Breast epithelium (tissue), 4 donors: ENCODE data around the gene ZFP82. TPM values are rescaled to one million over a fixed set of nuclear protein-coding genes. Genes with fewer than 3 reads are reported as not detected.

ENCODE experiments used
- DNase-seq, 2 donors: peaks; one replicate each; pipeline ENCODE4 v3.0.0-alpha.2; 2019; ENCODE audit warnings: low spot score in 2 of 2
- H3K27ac ChIP-seq, 2 donors: fragments of 200-600 bp; sonication (generic) in 1 of 2; one replicate each; pipeline ENCODE4 v1.5.1; 2016 to 2019; ENCODE audit warnings: mild to moderate bottlenecking in 1 of 2
- H3K27me3 ChIP-seq, 2 donors: fragments of 200-600 bp; sonication (generic) in 1 of 2; one replicate each; pipeline versions ENCODE4 v1.5.1 to v1.6.0; 2017 to 2019; ENCODE audit warnings: control low read depth in 1 of 2, mild to moderate bottlenecking in 1 of 2
- H3K36me3 ChIP-seq: fragments of 200-600 bp; one replicate; pipeline ENCODE4 v1.5.1; 2019
- H3K4me1 ChIP-seq, 2 donors: fragments of 200-600 bp; sonication (generic); one replicate each; pipeline ENCODE4 v1.5.1; 2016 to 2019; ENCODE audit warnings: control low read depth in 1 of 2
- H3K4me3 ChIP-seq, 3 donors: fragments of 200-600 bp; sonication (generic); 1 replicate in 2 of 3; 2 replicates in 1 of 3; pipeline ENCODE4 v1.5.1; 2016 to 2019; ENCODE audit warnings: mild to moderate bottlenecking in 3 of 3, moderate library complexity in 2 of 3
- H3K9me3 ChIP-seq, 2 donors: fragments of 200-600 bp; sonication (generic) in 1 of 2; one replicate each; pipeline ENCODE4 v1.5.1; 2016 to 2019; ENCODE audit warnings: control low read depth in 1 of 2
- POLR2A ChIP-seq: fragments of 450-650 bp; IDR thresholded peaks from one replicate; pipeline ENCODE4 v1.6.1; 2016; ENCODE audit warnings: antibody characterized with exemption, mild to moderate bottlenecking, moderate library complexity
- POLR2AphosphoS5 ChIP-seq, 3 donors: sonication (generic); formaldehyde crosslinking; IDR thresholded peaks; one replicate each; pipeline ENCODE4 v1.6.1; 2017; ENCODE audit warnings: antibody characterized with exemption in 3 of 3
- intact Hi-C: fragments of 100-400 bp; cut with DNase I; formaldehyde crosslinking; loops from one replicate; pipeline ENCODE4 v1.15.1; 2023; ENCODE audit warnings: low total_unique reads
- total RNA-seq, 3 donors: library from RNA; depleted of rRNA; stranded (reverse); fragments of >200 nt; gene quantifications; one replicate each; pipeline ENCODE4 v1.1.0, GENCODE V29; 2016
- TF ChIP-seq, protein P1 (sequence below), 3 donors: fragments of 450-650 bp; IDR thresholded peaks; one replicate each; pipeline ENCODE4 v1.5.1; 2016 to 2017; ENCODE audit warnings: antibody characterized with exemption in 3 of 3, mild to moderate bottlenecking in 3 of 3, moderate library complexity in 3 of 3

ZFP82 gene
- total RNA-seq, 3 donors from 2014 or later = 3.4 to 13.6 (median 9.5) TPM

DNA sequence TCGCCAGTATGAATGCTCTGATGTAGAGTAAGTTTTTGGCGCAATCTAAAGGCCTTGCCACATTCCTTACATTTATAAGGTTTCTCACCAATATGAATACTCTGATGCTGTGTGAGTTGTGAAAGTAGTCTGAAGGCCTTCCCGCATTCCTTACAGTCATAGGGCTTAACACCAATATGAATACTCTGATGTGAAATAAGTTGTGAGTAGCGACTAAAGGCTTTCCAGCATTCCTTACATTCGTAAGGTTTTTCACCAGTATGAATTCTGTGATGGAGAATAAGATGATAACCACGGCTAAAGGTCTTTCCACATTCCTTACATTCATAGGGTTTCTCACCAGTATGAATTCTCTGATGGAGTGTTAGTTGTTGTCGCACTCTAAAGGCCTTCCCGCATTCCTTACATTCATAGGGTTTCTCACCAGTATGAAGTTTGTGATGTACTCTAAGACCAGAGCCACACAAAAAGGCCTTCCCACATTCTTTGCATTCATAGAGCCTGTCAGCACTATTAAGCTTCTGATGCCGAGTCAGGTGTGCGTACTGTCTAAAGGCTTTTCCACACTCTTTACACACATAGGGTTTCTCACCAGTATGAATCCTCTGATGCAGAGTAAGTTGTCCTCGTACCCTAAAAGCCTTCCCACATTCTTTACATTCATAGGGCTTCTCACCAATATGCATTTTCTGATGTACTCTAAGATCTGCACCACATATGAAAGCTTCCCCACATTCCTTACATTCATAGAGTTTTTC, 25.3 kb downstream of the ZFP82 start:
- H3K36me3 ChIP-seq = peaks cover 19% of the 10 kb centered on the region
- peaks cover 83 to 93% of the 10 kb centered on the region in 2 donors for H3K9me3 ChIP-seq
- H3K4me1 ChIP-seq = no peaks in the 10 kb centered on the region
- no peak for DNase-seq
- H3K27ac ChIP-seq = no peak overlapping the region
- TF ChIP-seq POLR2A = no peak
- no peak for TF ChIP-seq POLR2AphosphoS5 (IDR thresholded peaks at IDR 0.05)
- TF ChIP-seq, protein P1, sequence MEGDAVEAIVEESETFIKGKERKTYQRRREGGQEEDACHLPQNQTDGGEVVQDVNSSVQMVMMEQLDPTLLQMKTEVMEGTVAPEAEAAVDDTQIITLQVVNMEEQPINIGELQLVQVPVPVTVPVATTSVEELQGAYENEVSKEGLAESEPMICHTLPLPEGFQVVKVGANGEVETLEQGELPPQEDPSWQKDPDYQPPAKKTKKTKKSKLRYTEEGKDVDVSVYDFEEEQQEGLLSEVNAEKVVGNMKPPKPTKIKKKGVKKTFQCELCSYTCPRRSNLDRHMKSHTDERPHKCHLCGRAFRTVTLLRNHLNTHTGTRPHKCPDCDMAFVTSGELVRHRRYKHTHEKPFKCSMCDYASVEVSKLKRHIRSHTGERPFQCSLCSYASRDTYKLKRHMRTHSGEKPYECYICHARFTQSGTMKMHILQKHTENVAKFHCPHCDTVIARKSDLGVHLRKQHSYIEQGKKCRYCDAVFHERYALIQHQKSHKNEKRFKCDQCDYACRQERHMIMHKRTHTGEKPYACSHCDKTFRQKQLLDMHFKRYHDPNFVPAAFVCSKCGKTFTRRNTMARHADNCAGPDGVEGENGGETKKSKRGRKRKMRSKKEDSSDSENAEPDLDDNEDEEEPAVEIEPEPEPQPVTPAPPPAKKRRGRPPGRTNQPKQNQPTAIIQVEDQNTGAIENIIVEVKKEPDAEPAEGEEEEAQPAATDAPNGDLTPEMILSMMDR (IDR thresholded peaks at IDR 0.05) = no peak
- H3K4me3 ChIP-seq = peak overlapping the region in 1 of 3 donors; percentile 41
- no peaks in the 10 kb centered on the region for H3K27me3 ChIP-seq
- intact Hi-C loops = no loop called here

DNA sequence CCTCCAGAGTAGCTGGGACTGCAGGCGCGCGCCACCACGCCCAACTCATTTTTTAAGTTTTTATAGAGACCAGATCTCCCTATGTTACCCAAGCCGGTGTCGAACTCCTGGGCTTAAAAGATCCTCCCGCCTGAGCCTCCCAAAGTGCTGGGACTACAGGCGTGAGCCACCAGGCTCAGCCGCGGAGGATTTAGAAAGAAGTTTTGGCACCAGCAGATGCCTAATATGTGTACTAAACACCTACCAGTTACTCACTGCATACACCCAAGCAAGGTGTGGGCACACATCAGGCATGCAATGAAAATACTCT, 39.0 kb downstream of the ZFP82 start:
- intact Hi-C loops = no loop called here

DNA sequence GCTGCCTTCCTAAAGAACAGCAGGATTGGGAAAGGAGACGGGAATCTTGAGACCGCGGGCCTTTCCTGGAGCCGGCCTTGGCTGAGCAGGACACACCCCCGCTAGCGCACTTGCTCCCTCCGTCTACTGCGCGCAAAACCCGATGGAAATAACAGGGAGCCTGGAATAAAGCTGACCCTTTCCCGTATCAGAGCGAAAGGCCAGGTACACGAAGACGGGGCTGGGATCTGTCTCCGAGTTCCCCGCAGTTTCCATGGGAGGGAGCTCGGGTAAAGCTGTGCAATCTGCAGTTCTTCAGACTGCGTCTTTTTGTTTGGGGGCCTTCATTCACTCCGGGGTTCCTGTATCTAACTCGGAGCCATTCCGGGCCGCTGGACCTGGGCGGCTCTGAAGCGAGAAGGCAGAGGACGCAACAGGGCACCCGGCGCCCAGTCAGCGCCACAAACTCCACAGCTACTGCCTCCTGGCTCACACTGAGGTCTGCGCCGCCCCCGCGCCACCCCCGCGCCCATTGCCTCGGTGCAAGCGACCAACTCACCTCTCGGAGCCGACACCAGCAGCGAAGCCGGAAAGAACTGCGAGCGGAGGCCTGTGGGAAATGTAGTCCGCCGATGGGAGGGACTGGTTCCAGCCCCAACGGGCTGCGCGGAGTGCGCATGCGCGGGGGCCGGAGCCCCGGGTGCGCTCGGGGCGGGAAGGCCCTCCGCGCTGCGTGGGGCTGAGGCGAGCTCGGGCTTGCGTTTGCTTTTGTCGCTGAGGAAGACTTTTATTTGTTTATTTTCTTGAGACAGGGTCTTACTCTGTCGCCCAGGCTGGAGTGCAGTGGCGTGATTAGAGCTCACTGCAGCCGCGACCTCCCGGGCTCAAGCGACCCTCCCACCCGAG, 39.6 kb downstream of the ZFP82 start, which contains the start of gene ZFP14:
TSS of gene ZFP14 (minus strand) at position 577 of the 885 bp plus-strand sequence. CDS start 11,309 bp downstream, outside the sequence.
- H3K27ac ChIP-seq = peak within 1 kb of the TSS; percentile 79 to 90
- intact Hi-C loops = no loop called here

More for the DNA sequence above, 39.0 kb downstream of the ZFP82 start:
- H3K36me3 ChIP-seq = no peaks in the 10 kb centered on the region
- no peaks in the 10 kb centered on the region for H3K27me3 ChIP-seq
- peak overlapping the region; percentile 73 to 89 (median 75) for H3K4me3 ChIP-seq
- H3K9me3 ChIP-seq = no peaks in the 10 kb centered on the region
- DNase-seq = no peak
- H3K27ac ChIP-seq = peak overlapping the region; percentile 79 to 90
- TF ChIP-seq, protein P1 (IDR thresholded peaks at IDR 0.05) = no peak
- TF ChIP-seq POLR2AphosphoS5 (IDR thresholded peaks at IDR 0.05) (no peak), POLR2A (no peak)
- H3K4me1 ChIP-seq = peaks cover 0 to 10% of the 10 kb centered on the region in 2 donors

DNA sequence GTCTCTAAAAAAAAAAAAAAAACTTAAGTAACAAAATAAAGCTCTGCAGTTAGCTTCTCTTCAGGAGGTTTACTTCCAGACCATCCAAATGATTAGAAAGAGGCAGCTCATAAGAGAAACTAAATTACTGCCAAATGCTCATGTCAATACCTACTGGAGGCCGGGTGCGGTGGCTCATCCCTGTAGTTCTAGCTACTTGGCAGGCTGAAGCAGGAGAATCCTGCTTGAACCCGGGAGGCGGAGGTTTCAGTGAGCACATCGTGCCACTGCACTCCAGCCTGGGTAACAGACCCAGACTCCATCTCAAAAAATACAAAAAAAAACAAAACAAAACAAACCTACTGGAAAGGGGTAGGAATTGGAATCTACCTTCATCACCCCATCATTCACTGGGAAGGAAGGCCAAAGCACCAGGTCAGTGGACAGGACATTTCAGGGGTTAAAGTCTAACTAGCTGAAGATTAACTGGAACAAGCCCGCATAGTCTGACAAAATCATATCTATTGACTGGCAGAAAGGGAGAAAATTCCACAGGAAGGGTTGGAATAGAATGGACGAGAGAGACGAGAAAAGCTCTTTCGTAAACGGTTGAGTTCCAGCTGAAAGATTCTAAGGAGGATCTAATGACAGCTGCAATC, 40.8 kb downstream of the ZFP82 start:
- no peaks in the 10 kb centered on the region for H3K27me3 ChIP-seq
- H3K27ac ChIP-seq = peak overlapping the region; percentile 40 to 90
- peaks cover 0 to 10% of the 10 kb centered on the region in 2 donors for H3K4me1 ChIP-seq
- DNase-seq = no peak
- TF ChIP-seq POLR2AphosphoS5 (IDR thresholded peaks at IDR 0.05) (no peak), POLR2A (no peak)
- TF ChIP-seq, protein P1 (IDR thresholded peaks at IDR 0.05) = no peak
- no peaks in the 10 kb centered on the region for H3K36me3 ChIP-seq
- peak overlapping the region; percentile 73 to 89 (median 75) for H3K4me3 ChIP-seq
- no peaks in the 10 kb centered on the region for H3K9me3 ChIP-seq
- intact Hi-C loops = no loop called here

More for the DNA sequence above, 39.6 kb downstream of the ZFP82 start, which contains the start of gene ZFP14:
- peak; percentile 87 to 89 for DNase-seq
- Histone ChIP-seq H3K9me3 (no peaks in the 10 kb centered on the region), H3K36me3 (no peaks in the 10 kb centered on the region), H3K27me3 (no peaks in the 10 kb centered on the region), H3K4me3 (peak within 1 kb of the TSS; percentile 73 to 89 (median 75)), H3K4me1 (peaks cover 0 to 10% of the 10 kb centered on the region in 2 donors)
- TF ChIP-seq POLR2AphosphoS5 (IDR thresholded peaks at IDR 0.05) (peak; percentile 51 to 81 (median 66)), POLR2A (peak; percentile 50)
- TF ChIP-seq, protein P1 (IDR thresholded peaks at IDR 0.05) = peak in 2 of 3 donors; percentile 11 to 14
